Astrocyte (in vitro differentiated cells and primary cell): ENCODE data around the gene MIB2. TPM values are rescaled to one million over a fixed set of nuclear protein-coding genes. Genes with fewer than 3 reads are reported as not detected.
A peak's percentile ranks its signal among the peaks of the same experiment; 100 is the strongest.

ENCODE experiments used
- DNase-seq: peaks from one replicate; pipeline ENCODE4 v3.0.0-alpha.2; 2010; ENCODE audit warnings: low read depth
- FAIRE-seq: peaks from 2 replicates; lab custom pipeline; 2011; peaks lifted over from hg19 to GRCh38; lab: Jason Lieb, UNC
- H2AFZ ChIP-seq: 2 replicates; pipeline ENCODE4 v1.6.0; 2012; ENCODE audit warnings: low read depth, low read length, inconsistent platforms
- H3K27ac ChIP-seq: 2 replicates; pipeline ENCODE4 v1.5.1; 2011; ENCODE audit warnings: low read depth, low read length, inconsistent platforms
- H3K27me3 ChIP-seq: 2 replicates; pipeline ENCODE4 v1.6.0; 2011; ENCODE audit warnings: low read length, inconsistent platforms; ENCODE audit not compliant: insufficient read depth
- H3K36me3 ChIP-seq: 2 replicates; pipeline ENCODE4 v1.5.1; 2011; ENCODE audit warnings: low read length, inconsistent platforms; ENCODE audit not compliant: insufficient read depth
- H3K4me1 ChIP-seq: 2 replicates; pipeline ENCODE4 v1.5.1; 2011; ENCODE audit warnings: low read length, inconsistent platforms; ENCODE audit not compliant: insufficient read depth
- H3K4me2 ChIP-seq: 2 replicates; pipeline ENCODE4 v1.6.0; 2012; ENCODE audit warnings: low read length, inconsistent platforms
- H3K4me3 ChIP-seq: 2 replicates; pipeline ENCODE4 v1.5.1; 2011; ENCODE audit warnings: low read depth, mild to moderate bottlenecking, low read length, inconsistent platforms; ENCODE audit not compliant: insufficient read depth
- H3K79me2 ChIP-seq: 2 replicates; pipeline ENCODE4 v1.6.0; 2012; ENCODE audit warnings: mild to moderate bottlenecking, low read length, inconsistent platforms; ENCODE audit not compliant: insufficient read depth
- H3K9ac ChIP-seq: 2 replicates; pipeline ENCODE4 v1.6.0; 2012; ENCODE audit warnings: mild to moderate bottlenecking, low read length, inconsistent platforms
- H3K9me3 ChIP-seq: 2 replicates; pipeline ENCODE4 v1.5.1; 2012; ENCODE audit warnings: low read depth, mild to moderate bottlenecking, low read length, inconsistent platforms; ENCODE audit not compliant: insufficient read depth
- H4K20me1 ChIP-seq: 2 replicates; pipeline ENCODE4 v1.6.0; 2012; ENCODE audit warnings: low read length, inconsistent platforms; ENCODE audit not compliant: insufficient read depth
- H3K27ac Mint-ChIP-seq: one replicate; pipeline ENCODE4 v1.8.0; 2021; ENCODE audit warnings: mild to moderate bottlenecking, mixed read lengths; ENCODE audit not compliant: unreplicated experiment
- H3K27me3 Mint-ChIP-seq: one replicate; pipeline ENCODE4 v1.8.0; 2021; ENCODE audit warnings: low read depth, mixed read lengths; ENCODE audit not compliant: unreplicated experiment
- H3K36me3 Mint-ChIP-seq: one replicate; pipeline ENCODE4 v1.8.0; 2021; ENCODE audit warnings: low read depth, mixed read lengths; ENCODE audit not compliant: unreplicated experiment
- H3K4me1 Mint-ChIP-seq: one replicate; pipeline ENCODE4 v1.8.0; 2021; ENCODE audit warnings: low read depth, mixed read lengths; ENCODE audit not compliant: unreplicated experiment
- H3K4me3 Mint-ChIP-seq: one replicate; pipeline ENCODE4 v1.8.0; 2021; ENCODE audit warnings: mild to moderate bottlenecking, moderate library complexity, mixed read lengths; ENCODE audit not compliant: unreplicated experiment
- H3K9me3 Mint-ChIP-seq: one replicate; pipeline ENCODE4 v1.8.0; 2021; ENCODE audit warnings: mild to moderate bottlenecking, mixed read lengths; ENCODE audit not compliant: unreplicated experiment
- EZH2 ChIP-seq: IDR thresholded peaks from 2 replicates; pipeline ENCODE4 v1.6.1; 2012; ENCODE audit warnings: mild to moderate bottlenecking, low read length, inconsistent platforms; ENCODE audit not compliant: insufficient read depth
- total RNA-seq: library from RNA; stranded (reverse); gene quantifications from 2 replicates; pipeline ENCODE4 v1.2.1, GENCODE V29; 2021
- TF ChIP-seq, protein P1 (sequence below): IDR thresholded peaks from 2 replicates; pipeline ENCODE4 v1.5.1; 2011; ENCODE audit warnings: low read depth, mild to moderate bottlenecking, inconsistent platforms, low read length, moderate library complexity; ENCODE audit not compliant: insufficient read depth

Gene MIB2
- total RNA-seq, 1 donor from 2014 or later = 80.1 TPM

DNA sequence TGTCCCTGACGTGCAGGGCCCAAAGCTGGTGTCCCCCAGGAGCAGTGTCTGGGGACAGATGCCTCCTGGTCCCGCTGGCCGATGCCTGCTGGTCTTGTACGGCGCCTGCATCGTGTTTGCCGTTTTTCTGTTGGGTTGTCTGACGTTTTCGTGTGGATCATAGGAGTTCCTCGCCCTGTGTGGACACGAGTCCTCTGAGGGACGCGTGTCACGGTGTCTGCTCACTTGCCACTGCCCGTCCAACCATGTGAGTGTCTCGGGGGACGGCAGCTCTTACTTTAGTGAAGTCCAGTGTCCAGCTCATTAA is 7.4 kb downstream of the MIB2 start:
- H3K27ac ChIP-seq = no peak overlapping the region
- peaks cover 10% of the 10 kb centered on the region for H3K79me2 ChIP-seq
- TF ChIP-seq, protein P1, sequence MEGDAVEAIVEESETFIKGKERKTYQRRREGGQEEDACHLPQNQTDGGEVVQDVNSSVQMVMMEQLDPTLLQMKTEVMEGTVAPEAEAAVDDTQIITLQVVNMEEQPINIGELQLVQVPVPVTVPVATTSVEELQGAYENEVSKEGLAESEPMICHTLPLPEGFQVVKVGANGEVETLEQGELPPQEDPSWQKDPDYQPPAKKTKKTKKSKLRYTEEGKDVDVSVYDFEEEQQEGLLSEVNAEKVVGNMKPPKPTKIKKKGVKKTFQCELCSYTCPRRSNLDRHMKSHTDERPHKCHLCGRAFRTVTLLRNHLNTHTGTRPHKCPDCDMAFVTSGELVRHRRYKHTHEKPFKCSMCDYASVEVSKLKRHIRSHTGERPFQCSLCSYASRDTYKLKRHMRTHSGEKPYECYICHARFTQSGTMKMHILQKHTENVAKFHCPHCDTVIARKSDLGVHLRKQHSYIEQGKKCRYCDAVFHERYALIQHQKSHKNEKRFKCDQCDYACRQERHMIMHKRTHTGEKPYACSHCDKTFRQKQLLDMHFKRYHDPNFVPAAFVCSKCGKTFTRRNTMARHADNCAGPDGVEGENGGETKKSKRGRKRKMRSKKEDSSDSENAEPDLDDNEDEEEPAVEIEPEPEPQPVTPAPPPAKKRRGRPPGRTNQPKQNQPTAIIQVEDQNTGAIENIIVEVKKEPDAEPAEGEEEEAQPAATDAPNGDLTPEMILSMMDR = no peak
- no peak for TF ChIP-seq EZH2
- Mint-ChIP-seq H3K27ac (peak overlapping the region; percentile 14), H3K36me3 (no peaks in the 10 kb centered on the region), H3K4me3 (no peak overlapping the region), H3K27me3 (no peaks in the 10 kb centered on the region), H3K9me3 (no peaks in the 10 kb centered on the region), H3K4me1 (peaks cover 8% of the 10 kb centered on the region)
- H3K9ac ChIP-seq = no peak overlapping the region
- H3K4me1 ChIP-seq = peaks cover 9% of the 10 kb centered on the region
- H3K4me2 ChIP-seq = no peak overlapping the region
- peaks cover 54% of the 10 kb centered on the region for H4K20me1 ChIP-seq
- no peaks in the 10 kb centered on the region for H3K9me3 ChIP-seq
- peaks cover under 1% of the 10 kb centered on the region for H3K36me3 ChIP-seq
- FAIRE-seq (no peak), DNase-seq (no peak)
- no peak overlapping the region for H2AFZ ChIP-seq
- H3K4me3 ChIP-seq = no peak overlapping the region
- no peaks in the 10 kb centered on the region for H3K27me3 ChIP-seq

DNA sequence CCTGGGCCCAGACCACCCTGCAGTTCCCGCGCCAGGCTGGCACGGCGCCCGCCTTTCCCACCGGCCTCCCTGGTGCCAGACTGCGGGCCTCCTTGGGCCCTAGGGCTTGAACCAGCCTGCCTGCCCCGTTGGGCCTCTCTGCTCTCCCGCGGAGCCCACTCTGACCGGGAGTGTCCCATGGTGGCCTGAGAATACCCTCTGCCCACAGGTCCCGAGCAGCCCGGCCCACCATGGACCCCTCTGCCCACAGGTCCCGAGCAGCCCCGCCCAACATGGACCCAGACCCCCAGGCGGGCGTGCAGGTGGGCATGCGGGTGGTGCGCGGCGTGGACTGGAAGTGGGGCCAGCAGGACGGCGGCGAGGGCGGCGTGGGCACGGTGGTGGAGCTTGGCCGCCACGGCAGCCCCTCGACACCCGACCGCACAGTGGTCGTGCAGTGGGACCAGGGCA is 7.9 kb downstream of the MIB2 start:
- Mint-ChIP-seq H3K27me3 (no peaks in the 10 kb centered on the region), H3K4me3 (no peak overlapping the region), H3K36me3 (no peaks in the 10 kb centered on the region), H3K4me1 (peaks cover 8% of the 10 kb centered on the region), H3K9me3 (no peaks in the 10 kb centered on the region), H3K27ac (no peak overlapping the region)
- Histone ChIP-seq H3K4me3 (no peak overlapping the region), H3K36me3 (no peaks in the 10 kb centered on the region), H3K9ac (no peak overlapping the region), H3K27ac (no peak overlapping the region), H3K9me3 (no peaks in the 10 kb centered on the region), H3K4me1 (peaks cover 9% of the 10 kb centered on the region), H3K79me2 (peaks cover 6% of the 10 kb centered on the region), H3K27me3 (no peaks in the 10 kb centered on the region), H4K20me1 (peaks cover 50% of the 10 kb centered on the region), H3K4me2 (no peak overlapping the region), H2AFZ (no peak overlapping the region)
- FAIRE-seq (no peak), DNase-seq (no peak)
- no peak for TF ChIP-seq EZH2
- TF ChIP-seq, protein P1 = no peak

DNA sequence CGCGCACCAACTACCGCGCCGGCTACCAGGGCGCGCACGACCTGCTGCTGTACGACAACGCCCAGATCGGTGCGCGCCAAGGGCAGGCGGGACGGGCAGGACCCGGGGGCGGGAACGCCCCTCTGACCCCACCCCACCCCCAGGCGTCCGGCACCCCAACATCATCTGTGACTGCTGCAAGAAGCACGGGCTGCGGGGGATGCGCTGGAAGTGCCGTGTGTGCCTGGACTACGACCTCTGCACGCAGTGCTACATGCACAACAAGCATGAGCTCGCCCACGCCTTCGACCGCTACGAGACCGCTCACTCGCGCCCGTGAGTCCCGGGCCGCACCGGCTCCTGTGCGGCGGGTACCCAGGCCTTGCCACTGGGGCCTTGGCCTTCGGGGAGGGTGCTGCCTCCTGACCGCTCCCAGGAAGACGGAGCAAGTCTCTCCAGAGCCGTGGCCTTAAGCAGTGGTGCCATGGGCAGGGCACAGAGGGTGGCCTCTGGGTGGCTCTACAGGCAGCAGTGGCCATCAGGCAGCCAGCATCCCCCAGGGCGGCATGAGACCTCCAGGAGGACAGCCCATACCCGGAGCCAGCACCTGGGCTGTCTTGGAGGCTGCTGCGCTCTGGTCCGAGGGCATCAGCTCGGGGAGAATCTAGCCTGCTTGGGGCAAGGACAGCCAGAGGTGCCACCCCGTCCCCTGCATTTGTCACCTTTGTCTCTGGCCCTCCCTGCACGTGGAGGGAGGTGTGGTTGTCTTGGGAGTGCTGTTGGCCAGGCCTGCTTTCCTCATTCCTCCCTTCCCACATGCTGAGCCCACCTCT is 8.5 kb downstream of the MIB2 start:
- Mint-ChIP-seq H3K4me1 (peaks cover 8% of the 10 kb centered on the region), H3K9me3 (no peaks in the 10 kb centered on the region), H3K36me3 (no peaks in the 10 kb centered on the region), H3K27me3 (no peaks in the 10 kb centered on the region), H3K4me3 (no peak overlapping the region), H3K27ac (no peak overlapping the region)
- FAIRE-seq (no peak), DNase-seq (no peak)
- Histone ChIP-seq H3K36me3 (no peaks in the 10 kb centered on the region), H3K9ac (no peak overlapping the region), H2AFZ (no peak overlapping the region), H3K4me3 (no peak overlapping the region), H3K27me3 (no peaks in the 10 kb centered on the region), H3K79me2 (no peaks in the 10 kb centered on the region), H3K27ac (no peak overlapping the region), H3K4me1 (peaks cover 9% of the 10 kb centered on the region), H4K20me1 (peaks cover 45% of the 10 kb centered on the region), H3K4me2 (no peak overlapping the region), H3K9me3 (no peaks in the 10 kb centered on the region)
- no peak for TF ChIP-seq EZH2
- TF ChIP-seq, protein P1 = no peak
